ENCODE data around the gene EFCAB12.
"Not testable (repeated sequence)": the region's sequence is repeated elsewhere in the genome, so short reads cannot be mapped to it uniquely, and the experiment has no call there.

The EFCAB12 gene

DNA sequence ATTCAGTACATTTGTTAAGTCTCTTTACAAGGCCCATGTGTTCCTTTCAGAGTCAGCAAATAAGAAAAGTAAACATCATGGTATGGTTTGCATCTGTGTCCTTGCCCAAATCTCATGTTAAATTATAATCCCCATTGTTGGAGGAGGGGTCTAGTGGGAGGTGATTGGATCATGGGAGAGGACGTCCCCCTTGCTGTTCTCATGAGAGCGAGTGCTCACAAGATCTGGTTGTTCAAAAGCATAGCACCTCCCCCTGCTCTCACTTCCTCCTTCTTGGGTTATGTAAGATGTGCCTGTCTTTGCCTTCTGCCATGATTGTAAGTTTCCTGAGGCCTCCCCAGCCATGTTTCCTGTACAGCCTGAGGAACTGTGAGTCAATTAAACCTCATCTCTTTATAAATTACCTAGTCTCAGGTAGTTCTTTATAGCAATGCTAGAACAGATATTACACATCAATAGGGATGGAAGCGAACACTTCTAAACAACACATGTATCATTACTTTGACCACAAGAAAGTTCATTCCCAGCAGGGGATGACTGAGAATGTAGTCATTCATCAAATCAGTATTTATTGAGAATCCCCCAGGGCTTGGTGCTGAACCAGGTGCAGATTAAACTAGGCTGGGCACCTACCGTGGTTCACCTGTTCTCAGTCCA, 4.1 kb downstream of the EFCAB12 start:
- H3K27ac ChIP-seq = peak overlapping the region; percentile 75
- peak; percentile 58 for DNase-seq (ENCODE audit: low read depth, low spot score)

DNA sequence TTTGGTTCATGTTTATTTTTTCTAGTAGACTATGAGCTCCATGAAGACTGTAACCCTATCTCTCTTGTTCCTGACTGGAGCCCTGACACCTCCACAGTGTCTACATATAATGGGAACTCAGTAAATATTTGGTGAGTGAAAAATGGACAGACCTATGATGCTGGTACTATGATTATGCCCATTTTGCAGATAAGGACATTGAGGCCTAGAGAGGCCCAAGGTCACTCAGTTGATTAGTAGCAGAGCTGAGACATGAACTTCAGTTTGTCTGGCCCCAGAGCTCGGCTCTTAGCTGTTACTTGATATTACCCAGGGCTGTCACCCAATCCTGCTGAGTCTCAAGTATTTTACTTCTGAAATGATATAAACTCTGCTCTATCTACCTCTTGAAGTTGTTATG, 5.5 kb downstream of the EFCAB12 start:
- H3K27ac ChIP-seq = no peak overlapping the region
- no peak for DNase-seq (ENCODE audit: low read depth, low spot score)

DNA sequence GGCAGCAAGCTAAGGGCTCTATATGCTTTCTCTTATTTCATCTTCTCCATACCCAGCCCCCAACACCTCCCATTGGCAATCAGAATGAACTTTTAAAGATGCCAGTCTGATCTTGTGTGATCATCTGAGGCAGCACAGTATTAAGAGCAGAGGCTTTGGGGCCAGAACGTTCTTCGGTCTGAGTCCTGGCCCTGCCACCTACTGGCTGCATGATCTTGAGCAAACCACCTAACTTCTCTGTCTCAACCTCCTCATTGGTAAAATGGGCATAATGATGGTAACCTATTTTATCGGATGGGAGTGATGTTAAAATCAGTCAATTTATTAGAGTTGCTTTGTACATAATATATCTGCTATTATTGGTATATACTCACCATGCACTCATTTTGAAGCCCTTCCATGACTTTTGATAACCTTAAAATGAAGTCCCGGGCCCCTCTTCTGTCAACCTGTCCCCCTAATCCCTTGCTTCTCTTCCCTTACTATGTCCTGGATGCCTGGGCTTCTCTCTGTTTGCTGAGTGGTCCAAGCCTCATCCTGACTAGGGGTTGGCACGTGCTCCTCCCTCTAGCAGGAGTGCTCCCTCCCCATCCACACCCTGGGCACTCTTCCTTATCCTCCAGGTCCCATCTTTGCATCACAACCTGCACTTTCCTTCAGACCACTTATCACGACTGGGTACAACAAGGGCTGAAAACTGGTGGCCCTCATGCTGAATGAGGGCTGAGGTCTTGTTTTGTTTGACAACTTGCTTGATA, 6.3 kb downstream of the EFCAB12 start:
- H3K27ac ChIP-seq = no peak overlapping the region
- DNase-seq (ENCODE audit: low read depth, low spot score) = no peak

DNA sequence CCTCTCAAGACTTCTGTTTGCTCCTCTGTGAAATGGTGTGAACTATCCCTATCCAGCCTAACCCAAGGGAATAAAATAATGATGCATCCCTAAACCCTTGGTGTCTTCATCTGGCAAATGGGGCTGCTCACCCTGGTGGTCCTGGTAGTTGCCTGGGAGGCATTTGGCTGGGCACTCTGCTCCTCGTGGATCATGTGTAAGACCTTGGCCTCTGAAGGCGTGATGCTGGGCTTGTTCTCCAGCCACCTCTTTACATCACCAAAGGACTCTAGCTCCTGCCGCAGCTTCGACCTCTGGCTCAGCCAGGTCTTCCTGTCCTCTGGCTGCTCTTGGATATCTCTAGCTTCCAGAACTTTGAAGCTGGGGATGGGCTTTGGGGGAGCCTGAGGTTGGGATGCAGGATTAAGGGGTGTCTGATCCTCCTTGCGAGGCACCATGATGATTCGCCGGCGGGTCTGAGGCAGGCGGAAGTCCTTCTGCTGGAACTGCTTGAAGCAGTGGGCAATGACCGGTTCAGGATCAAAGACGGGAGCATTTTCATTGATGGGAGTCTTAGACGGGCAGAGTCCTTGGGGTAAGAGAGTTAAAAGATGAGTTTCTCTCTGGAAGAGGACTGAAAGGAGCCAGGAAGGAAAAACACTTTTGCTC, 7.1 kb downstream of the EFCAB12 start:
- no peak for DNase-seq (ENCODE audit: low read depth, low spot score)
- no peak overlapping the region for H3K27ac ChIP-seq

DNA sequence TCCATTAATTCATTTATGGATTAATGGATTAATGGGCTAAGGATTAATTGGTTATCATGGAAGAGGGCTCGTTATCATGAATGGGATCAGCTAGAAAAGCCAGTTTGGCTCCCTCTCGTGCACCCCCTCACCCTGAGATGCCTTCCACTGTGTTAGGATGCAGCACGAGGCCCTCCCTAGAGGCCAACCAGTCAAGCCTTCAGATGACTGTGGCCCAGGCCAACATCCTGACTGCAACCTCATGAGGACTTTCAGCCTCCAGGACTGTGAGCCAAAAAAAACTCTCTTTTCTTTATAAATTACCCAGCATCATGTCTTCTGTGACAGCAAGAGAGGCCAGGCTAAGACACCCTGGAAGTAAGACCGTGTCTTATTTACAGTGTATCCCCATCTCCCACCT, 9.0 kb downstream of the EFCAB12 start:
- no peak overlapping the region for H3K27ac ChIP-seq
- DNase-seq (ENCODE audit: low read depth, low spot score) = no peak

DNA sequence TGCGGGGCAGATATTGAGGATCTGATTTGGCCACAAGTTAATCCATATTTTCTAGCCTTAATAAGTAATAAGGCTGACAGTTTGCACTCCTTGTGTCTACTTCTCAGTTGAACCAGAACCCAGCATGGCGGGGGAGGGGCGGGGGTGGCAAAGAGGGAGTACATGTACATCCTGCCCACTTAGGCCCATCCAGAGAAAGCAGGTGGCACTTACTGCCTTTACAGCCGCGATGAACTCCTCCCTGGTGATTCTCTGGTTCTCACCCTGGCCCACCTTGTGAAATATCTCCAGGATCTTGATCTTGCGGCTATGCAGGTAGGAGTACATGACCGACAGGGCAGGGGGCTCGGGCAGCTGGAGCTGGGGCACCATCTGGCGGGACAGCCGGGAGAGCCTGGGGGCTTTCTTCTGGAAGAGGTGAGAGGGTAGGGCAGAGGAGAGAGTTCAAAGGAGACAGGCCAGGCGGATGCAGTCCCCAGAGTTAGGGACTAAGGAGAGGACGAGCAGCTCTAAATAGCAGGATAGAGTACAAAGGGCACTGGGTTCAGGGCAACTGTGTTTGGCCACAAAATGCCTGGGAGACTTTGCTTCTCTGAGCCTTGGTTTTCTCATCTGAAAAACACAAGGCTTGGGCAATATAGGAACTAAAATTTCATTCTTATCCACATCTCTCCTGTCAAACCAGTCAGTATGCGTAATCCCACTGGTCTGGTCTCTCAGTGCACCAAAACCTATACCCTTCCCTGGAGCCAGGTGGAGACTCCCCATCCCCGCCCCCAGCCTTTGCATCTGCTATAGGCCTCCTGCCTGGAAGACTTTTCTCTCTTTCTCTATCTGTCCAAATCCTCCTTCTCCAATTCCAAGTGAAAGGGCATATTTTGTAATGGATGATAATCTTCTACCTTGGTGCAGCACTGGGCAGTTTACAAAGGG, 10.1 kb downstream of the EFCAB12 start:
- H3K27ac ChIP-seq = no peak overlapping the region
- no peak for DNase-seq (ENCODE audit: low read depth, low spot score)

DNA sequence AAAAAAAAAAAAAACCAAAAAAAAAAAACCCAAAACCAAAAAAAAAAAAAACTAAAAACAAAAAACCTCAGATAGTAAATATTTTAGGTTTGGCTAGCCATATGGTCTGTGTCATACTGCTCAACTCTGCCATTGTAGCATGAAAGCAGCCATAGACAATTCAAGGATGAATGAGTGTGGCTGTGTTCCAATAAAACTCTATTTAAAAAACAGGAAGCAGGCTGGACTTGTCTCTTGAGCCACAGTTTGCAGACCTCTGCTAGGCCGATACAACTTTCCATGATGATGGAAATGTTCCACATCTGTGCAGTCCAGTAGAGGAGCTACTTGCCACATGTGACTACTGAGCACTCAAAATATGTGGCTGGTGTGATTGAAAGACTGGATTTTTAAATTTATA, 11.1 kb downstream of the EFCAB12 start:
- H3K27ac ChIP-seq = no peak overlapping the region
- no peak for DNase-seq (ENCODE audit: low read depth, low spot score)

DNA sequence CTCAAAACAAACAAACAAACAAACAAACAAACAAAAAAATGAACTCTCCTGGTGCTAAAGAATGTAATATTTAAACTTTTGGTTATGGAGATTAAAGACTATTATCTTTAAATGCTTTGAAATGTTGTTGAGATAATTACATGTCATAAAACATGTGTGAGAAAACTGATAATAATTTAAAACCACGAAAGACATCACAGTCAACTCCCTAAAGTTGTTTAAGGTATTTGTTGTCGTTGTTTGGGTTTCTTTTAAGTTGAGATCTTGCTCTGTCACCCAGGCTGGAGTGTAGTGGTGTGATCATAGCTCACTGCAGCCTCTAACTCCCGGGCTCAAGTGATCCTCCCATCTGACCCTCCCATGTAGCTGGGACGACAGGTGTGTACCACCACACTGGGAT, 12.0 kb downstream of the EFCAB12 start:
- H3K27ac ChIP-seq = no peak overlapping the region
- no peak for DNase-seq (ENCODE audit: low read depth, low spot score)

DNA sequence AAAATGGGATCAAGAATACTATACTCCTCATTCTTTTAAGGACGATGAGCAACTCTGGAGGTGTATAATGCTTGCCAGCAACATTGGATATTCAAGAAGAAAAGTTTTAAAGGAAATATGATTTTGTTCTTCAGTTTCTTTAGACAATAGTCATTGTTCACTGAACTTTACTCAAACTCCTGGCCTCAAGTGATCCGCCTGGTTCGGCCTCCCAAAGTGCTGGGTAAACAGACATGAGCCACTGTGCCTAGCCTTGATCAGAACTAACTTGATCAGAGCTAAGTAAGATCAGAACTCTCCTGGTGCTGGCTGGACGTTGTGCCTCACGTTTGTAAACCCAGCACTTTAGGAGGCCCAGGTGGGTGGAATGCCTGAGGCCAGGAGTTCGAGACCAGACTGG, 12.6 kb downstream of the EFCAB12 start:
- no peak for DNase-seq (ENCODE audit: low read depth, low spot score)
- no peak overlapping the region for H3K27ac ChIP-seq

DNA sequence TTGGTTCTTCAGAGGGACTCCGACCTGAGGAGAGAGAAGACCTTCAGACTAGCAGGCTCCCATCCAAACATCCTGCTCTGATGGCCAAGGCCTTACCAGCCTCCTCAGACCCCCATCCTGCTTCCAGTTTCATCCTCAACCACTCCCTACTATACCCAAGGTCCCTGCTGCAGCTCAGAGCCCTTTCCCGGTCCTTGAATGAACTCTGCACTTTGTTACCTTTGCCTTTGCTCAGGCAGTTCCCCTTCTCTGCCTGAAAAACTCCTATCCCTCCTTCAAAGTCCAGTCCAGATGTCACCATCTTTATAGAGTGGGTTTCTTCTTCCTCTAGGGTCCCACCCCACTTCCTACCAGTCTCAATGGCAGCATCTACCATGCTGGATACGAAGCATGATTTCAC, 13.1 kb downstream of the EFCAB12 start:
- no peak for DNase-seq (ENCODE audit: low read depth, low spot score)
- no peak overlapping the region for H3K27ac ChIP-seq

DNA sequence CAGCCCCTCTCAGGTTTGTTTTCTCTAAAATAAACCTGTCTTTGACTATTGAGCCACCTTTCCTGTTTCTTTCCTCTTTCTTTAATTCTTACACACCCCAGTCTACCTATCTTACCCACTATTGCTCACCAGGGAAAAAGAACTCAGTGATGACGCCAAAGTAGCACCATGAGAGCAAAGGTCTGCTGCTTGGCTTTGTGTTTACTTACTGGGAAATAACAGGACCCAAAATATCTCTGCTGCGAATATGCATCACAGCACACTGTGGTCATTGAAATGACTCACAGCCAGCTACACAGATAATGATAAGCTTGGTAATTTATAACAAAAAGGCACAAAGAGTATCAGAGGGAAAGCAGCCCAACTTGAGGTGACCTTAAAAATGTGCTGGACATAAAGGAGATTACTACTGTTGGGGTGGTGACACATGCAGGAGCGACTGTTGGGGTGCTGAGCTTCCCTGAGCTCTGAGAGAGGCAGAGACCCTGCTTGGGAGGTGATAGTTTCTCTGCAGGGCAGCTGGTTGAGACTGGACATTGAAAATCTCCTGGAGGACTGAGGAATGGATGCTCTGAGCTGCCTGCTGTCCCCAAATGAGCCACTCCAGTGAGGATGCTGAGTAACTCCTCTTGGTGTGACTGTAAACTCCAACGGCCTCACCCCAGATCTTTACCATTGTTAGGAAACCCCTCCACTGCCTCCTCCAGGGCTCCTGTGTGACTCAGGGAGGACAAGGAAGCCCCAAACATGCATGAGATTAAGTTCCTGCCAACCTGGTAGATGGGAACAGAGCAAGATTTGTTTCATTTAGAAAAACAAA, 14.5 kb downstream of the EFCAB12 start:
- peak; percentile 24 for DNase-seq (ENCODE audit: low read depth, low spot score)

DNA sequence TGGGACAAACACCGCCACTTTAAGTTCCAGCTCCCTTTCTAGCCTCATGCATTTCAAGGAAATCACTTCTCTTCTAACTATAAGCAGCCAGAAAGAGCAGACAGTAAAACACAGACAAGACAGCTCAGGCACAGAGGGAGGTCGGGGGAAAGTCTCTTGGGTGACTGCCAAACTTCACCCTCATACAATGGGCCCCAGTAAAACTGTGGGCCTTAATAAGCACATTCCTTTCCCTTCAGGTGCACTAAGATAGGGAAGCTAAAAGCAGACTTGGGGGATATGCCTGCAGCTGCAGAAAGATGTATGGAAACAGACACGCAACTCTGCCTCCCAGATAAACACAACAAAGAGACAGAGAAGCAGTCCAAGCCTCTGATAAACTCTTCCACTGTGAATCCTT, 15.2 kb downstream of the EFCAB12 start:
- not testable (repeated sequence) for H3K27ac ChIP-seq; DNase-seq (ENCODE audit: low read depth, low spot score)

More for the DNA sequence above, 14.5 kb downstream of the EFCAB12 start:
- H3K27ac ChIP-seq = no peak overlapping the region

DNA sequence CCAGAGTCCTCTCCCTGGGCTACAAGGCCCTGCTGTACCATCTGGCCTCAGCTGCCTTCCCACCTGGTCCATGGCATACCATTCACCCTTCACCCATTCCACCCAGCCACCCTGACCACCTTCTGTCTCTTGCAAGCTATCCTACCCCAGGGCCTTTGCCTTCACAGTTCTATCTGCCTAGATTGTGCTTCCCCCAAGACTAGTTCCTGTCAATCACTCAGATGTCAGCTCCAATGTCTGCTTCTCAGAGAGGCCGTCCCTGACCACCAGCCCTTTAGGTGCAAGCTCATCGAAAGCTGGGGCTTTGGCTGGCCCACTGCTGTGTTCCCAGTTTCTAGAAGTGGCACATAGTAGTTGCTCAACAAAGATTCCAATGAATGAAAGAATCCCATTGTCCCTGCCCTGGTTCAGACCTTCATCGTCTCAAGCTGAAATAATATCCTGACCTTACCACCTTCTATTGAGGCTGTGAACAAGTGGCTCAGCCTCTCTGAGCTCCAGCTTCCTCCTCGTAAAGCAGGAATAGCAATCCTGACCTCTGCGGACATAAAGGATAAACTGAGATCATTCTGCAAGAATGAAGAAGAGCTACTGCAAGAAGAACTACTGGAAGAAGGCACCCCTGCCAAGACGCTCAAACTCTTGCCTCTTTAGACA, 15.8 kb downstream of the EFCAB12 start:
- no peak for DNase-seq (ENCODE audit: low read depth, low spot score)
- H3K27ac ChIP-seq = no peak overlapping the region

DNA sequence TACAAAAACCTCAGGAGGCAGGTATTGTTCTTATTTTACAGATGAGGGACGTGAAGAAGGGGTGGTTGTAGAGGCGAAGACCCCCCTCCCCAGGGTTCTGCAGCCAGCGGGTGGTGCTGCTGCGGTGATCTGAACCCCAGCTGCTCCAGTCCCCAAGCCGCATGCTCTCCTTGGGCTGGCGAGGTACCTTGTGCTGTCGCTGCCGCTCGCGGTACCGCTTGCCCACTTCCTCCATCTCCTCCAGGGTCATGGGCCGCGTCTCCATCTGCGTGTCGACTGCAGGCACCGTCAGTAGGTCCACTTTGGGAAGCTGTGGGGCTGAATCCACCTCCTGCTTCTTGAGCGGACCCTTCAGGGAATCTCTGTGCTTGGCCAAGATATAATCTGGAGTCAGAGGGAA, 17.5 kb downstream of the EFCAB12 start:
- H3K27ac ChIP-seq = no peak overlapping the region

DNA sequence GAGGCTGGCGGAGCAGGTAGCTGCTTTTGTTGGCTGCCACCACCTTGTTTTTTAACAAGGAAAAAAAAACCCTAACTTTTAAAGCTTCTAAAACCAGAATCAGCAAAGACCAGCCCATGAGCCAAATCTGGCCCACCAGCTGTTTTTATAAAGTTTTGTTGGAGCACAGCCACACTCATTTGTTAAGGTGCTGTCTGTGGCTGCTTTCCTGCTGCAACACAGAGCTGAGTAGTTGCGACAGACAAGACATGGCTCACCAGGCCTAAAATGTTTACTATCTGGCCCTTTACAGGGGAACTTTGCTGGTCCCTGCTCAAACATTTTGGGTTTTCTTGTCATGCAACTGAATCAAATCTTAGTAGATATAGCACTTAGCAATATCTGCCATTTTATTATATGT, 18.9 kb downstream of the EFCAB12 start:
- no peak for DNase-seq (ENCODE audit: low read depth, low spot score)

More for the DNA sequence above, 17.5 kb downstream of the EFCAB12 start:
- DNase-seq (ENCODE audit: low read depth, low spot score) = no peak

DNA sequence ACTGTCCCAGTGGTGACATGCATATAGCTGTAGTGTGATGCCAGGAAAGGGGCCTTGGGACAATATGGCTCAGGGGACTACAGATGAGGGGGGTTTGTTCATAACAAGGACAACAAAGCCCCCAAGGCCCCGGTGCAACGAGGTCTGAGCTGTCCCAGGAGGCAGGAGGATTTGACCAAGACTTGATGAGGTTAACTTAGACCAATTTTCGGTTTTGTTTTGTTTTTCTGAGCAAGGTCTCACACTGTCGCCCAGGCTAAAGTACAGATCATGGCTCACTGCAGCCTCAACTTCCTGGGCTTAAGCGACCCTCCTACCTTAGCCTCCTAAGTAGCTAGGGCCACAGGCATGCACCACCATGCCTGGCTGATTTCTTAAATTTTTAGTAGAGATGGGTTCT, 23.8 kb downstream of the EFCAB12 start:
- no peak for DNase-seq (ENCODE audit: low read depth, low spot score)

More for the DNA sequence above, 18.9 kb downstream of the EFCAB12 start:
- no peak overlapping the region for H3K27ac ChIP-seq

DNA sequence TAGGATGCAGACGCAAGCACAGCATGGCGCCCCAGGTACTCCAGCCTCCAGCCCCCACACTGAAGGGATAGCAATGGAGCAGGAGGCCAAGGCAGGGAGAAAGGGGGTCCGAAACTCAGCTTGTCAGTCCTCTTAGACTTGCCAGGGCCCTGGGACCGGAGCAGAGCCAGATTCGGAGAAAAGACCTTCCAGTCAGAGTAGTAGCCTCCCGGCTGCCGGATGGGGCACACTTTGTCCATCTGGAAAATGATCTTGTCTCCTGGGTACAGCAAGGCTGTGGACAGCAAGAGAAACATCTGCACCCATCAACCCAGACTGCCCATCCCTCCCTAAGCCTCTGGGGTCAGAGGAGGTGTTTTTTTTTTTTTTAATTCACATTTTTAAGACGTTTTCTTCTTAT, 24.3 kb downstream of the EFCAB12 start:
- no peak overlapping the region for H3K27ac ChIP-seq
- no peak for DNase-seq (ENCODE audit: low read depth, low spot score)

More for the DNA sequence above, 23.8 kb downstream of the EFCAB12 start:
- H3K27ac ChIP-seq = no peak overlapping the region

DNA sequence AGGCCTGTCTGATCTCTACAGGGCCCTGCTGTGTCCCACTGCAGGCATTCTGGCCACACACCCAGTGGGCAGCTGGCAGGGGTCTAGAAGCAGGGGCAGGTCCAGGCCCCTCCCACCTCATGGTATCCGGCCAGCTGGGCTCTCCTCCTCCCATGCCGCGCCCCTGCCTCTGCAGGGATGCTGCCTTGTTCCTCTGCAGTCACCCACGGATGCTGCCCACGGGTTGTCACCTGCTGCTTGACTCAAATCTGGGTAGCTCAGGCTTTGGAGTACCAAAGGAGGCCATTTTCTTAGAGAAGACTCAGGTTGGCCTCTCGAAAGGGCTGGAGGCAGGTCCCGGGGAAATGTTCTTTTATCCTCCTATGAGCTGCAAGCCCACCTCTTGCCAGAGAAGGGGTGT, 25.0 kb downstream of the EFCAB12 start:
- no peak for DNase-seq (ENCODE audit: low read depth, low spot score)
- H3K27ac ChIP-seq = no peak overlapping the region

DNA sequence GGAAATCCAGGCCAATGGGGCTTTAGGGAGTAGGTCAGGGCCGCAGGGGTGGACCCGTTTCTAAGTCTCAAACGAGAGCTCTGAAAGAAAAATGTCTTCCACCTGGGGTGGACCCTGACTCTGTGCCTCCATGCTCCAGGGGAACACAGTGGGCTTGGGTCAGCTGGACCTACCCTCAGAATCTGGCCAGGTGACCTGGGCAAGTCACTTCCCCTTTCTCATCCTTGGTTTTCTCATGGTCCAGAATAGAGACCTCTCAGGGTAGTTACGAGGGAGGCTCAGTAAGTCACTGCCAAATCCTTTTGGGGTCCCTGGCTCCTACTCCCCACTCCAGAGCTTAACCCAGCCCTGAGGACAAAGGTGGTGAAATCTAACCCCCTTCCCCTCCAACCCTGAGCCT, 25.8 kb downstream of the EFCAB12 start:
- DNase-seq (ENCODE audit: low read depth, low spot score) = no peak
- no peak overlapping the region for H3K27ac ChIP-seq

Measured in epithelial cell of prostate (primary cell).